ENCODE results near the gene ADGRG3.

- no peak for TF ChIP-seq EZH2 (IDR thresholded peaks at IDR 0.05; ENCODE audit: low read length)
- TF ChIP-seq, protein P1, sequence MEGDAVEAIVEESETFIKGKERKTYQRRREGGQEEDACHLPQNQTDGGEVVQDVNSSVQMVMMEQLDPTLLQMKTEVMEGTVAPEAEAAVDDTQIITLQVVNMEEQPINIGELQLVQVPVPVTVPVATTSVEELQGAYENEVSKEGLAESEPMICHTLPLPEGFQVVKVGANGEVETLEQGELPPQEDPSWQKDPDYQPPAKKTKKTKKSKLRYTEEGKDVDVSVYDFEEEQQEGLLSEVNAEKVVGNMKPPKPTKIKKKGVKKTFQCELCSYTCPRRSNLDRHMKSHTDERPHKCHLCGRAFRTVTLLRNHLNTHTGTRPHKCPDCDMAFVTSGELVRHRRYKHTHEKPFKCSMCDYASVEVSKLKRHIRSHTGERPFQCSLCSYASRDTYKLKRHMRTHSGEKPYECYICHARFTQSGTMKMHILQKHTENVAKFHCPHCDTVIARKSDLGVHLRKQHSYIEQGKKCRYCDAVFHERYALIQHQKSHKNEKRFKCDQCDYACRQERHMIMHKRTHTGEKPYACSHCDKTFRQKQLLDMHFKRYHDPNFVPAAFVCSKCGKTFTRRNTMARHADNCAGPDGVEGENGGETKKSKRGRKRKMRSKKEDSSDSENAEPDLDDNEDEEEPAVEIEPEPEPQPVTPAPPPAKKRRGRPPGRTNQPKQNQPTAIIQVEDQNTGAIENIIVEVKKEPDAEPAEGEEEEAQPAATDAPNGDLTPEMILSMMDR (optimal IDR thresholded peaks at IDR 0.05 in 1 of 3, IDR thresholded peaks at IDR 0.05 in 1 of 3, conservative IDR thresholded peaks at IDR 0.05 in 1 of 3; ENCODE audit: extremely low read depth in 1 of 3, insufficient read depth in 2 of 3, low read length in 3 of 3) = no peak
Measured at GRCh38 chr16:57725151-57725550, 57.0 kb downstream of the ADGRG3 start.
